Fibroblast of skin of back (primary cell): ENCODE measurements around the gene VDR.

ENCODE experiments used
- DNase-seq: peaks from one replicate; pipeline ENCODE4 v3.0.0-alpha.2; 2013

VDR gene

DNA sequence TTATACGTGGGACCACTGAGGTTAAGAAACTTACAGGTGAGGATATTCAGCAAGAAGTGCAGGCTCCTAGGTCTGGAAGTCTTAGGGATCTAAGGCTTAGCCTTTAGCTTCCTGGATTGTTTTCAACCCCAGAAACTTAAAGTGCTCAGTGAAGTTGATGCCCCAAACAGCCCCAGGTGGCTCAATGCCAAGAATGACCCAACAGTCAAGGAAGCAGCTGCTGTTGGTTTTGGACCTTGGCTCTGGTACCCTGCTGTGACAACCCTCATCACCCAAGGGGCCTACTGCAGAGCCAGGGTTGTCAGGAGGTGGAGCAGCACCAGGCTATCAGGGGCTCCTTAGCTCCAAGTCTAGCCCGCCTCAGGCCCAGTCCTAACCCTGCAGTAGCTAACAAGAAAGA, 36.8 kb downstream of the VDR start:
- DNase-seq: no peak

DNA sequence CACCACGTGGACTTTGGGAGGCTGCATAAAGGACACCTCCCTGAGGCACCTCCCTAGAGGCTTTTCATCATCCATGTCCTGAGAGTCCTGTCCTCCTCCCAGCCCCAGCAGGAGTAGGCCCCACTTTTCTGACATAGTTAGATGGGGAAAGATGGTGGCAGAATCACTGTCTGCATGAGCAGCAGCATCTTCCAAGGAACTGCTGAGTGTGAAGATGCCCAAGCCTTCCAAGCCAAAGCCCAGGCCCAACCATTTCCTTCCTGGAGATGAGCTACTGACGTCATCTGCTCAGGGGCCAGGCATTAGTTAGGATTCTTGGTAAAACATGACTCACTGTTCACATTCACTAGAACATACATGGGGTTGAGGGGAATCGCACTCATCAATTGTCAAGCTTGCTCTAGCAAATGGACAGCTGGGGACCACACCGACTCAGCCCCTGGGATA, 37.3 kb downstream of the VDR start:
- DNase-seq: peak; percentile 91

- DNase-seq: no peak
Measured at GRCh38 chr12:47864646-47865235, 40.1 kb downstream of the VDR start.

DNA sequence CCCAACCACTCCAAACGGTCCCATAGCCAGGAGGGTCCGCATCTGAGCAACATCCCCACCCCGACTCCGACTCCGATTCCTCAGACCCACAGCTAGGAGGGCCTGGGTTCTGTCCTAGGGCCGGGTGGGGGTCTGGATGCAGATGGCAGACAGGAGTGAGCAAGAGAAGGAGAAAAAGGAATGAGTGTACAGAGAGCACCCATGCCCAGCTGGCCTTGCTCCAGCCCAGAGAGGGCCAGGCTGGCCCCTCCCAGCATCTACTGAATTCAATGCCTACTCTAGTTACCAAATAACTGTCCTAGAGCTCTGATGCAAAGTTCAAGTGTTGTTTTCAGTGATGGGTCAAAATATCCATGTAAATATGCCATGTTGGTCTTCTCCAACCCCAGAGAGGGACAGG, 40.8 kb downstream of the VDR start:
- no peak for DNase-seq

- no peak for DNase-seq
Measured at GRCh38 chr12:47863467-47863866, 41.3 kb downstream of the VDR start.

GRCh38 chr12:47862881-47863280, 41.9 kb downstream of the VDR start:
- no peak for DNase-seq

DNA sequence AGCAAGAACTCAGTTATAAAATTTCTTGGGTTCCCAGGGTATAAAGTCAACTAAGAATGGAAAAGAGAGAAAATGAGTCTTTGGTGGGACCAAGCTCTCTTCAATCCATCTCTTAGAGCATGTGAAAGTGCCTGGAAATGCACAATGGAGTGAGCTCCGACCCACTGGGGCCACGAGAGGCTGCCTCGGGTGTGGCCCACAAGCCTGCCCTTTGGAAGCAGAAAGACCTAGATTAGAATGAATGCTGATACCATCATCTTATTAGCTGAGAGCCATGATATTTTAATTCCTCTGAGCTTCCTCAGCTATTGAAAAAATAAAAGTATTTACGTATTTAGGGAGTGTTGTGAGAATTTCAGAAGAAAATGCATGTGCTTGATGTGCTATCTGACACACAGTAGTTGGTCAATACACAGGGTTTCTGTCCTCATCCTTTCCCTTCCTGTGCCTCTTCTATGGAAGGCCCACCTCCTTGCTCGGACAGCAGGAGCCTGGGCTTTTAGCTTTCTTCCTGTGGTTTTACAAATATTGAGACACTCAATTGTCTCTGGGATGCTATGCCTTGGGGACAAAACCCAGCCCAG, 42.5 kb downstream of the VDR start:
- DNase-seq: no peak

DNA sequence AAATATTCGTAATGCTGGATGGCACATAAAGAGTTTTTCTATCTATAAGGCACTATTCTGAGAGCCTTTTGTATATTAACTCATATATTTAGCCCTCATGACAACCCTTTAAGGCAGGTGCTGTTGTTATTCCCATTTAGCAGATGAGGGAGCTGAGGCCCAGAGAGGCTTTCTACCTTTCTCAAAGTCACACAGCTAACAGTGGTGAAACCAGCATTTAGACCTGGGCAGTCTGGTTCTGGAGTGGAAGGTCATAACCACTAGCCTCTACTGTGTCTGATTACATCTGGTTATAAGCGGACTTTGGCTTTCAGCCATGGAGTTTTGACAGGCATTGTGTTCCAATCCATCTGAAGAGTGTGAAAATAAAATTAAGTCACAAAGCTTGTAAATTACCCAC, 43.9 kb downstream of the VDR start:
- no peak for DNase-seq

DNA sequence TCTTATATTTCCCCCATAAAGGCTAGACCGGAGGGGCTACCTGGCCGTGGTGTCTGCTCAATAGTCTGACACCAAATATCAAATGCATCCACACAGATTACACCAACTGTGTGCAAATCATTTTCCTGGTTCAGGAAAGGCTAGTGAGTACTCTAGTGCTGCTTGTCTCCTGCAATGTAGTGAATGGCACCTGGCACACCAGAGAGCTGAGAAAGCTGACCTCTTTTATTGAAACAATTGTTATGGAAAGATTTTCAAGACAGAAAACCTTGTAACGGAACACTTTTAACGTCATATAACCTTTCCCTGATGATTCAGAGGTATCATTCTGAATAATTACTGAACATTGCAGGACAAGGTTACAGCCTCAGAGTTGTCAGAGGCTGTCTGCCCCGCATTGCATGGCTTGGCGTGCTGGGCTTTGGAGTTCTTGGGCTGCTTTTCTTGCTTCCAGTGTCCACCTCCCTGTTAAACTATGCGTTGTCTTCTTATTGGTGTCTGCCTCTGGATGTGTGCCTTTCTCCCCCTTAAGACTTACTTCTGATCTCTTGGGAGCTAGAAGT, 44.4 kb downstream of the VDR start:
- no peak for DNase-seq

DNA sequence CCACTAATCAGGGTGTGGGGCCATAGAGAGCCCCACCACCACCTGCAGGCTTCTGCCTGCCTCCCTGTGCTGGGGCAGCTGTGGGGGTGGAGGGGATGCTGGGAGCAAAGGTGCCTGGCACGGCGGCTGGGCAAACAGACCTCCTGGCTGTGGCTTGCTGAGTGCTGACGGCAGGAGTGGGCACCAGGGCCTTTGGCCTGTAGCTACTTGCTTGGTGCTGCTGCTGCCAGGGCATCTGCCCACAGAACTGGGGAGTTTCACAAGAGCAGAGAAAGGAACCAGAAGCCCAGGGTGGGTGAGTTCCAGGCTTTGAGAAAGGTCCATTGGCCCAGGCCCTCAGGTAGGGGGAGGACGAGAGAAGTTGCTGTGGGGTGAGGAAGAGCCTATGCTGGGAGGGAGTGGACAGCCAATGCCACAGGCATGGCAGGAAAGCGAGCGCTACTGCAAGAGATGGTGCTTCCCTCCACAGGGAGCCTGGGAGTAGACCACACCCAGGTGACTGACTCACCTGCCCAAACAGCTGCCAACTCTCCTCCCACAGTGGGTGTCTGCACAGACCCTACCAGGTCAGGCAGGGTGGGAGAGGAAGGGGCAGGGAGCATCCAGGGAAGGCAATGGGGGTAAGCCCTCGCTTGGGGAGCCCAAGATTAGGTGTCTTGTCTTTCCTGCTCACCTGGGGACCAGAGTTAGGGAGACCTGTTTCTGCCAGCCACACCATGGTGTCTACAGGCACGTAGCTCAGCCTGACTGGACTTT, 46.1 kb downstream of the VDR start:
- DNase-seq: no peak

- DNase-seq: no peak
Measured at GRCh38 chr12:47856721-47857575, 47.8 kb downstream of the VDR start.

GRCh38 chr12:47856094-47856493, 48.7 kb downstream of the VDR start:
- DNase-seq: no peak

GRCh38 chr12:47855502-47855901, 49.3 kb downstream of the VDR start:
- DNase-seq: no peak

- no peak for DNase-seq
Measured at GRCh38 chr12:47854531-47854930, 50.3 kb downstream of the VDR start.

DNA sequence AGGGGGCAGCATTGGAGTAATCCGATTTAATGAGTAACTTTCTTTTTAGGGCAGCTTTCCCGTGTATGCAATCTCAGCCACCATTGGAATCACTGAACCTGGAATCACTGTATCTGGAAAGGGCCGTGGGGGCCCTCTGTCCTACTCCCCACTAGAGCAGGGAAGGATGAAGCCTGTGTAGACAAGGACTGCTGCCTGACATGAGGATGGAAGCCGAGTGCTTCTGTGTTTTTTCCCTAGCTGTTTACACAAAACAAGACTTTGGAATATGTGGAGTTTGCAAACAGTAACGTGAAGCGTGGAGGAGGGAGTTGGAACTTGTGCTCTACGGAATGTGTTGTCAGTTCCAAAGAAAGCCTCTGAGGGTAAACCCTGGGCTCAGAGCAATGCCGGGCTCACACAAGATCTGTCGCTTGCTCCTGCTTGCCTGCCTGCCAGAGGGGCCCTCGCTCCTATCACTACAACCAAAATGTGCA, 52.7 kb downstream of the VDR start:
- no peak for DNase-seq

DNA sequence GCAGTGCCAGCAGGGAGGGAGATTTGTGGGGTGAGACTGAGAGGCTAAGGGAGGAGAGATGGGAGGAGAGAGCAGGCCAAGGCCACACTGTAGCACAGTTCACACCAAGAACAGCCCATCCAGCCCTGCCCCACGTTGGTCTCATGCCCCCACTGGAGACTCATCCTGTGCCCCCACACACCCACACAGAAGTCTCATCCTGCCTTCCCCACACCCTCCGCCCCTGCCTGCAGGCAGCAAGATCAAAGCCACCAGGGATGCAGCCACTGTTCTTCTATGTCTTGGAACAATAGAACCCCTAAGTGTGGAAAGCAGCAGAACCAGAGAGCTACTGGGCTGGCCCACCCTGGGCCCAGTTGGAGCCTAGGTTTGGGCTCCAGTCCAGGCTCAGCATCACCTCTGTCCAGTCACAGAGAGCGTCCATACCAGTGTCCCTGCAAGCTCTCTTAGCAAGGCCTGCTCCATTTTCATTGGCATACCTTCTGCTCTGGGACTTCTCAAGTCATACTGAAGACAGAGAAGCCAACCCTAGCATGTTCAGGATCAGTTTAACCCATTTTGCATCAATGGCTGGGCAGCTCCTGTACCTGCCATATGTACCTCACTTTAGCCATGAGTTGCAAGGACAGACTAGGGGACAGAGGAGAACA, 53.4 kb downstream of the VDR start:
- DNase-seq: no peak

GRCh38 chr12:47850153-47851084, 54.4 kb downstream of the VDR start:
- DNase-seq: no peak

DNA sequence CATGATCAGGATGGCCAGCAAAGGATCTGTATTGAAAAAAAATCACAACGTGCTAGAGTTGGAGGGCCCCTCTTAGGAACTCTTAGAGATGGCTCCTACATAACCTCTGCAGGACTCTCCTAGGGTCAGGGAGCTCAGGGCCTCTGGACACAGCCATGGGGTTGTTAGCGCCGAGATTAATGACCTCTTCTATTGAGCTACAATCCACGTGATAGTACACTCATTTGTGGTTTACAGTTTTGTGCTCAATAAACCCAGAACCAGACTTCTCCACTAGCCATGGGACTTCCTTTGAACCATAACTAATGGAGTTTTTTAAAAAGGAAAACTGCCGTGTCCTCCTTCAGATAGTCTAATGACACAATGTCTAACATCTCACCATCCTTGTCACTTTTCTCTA, 55.5 kb downstream of the VDR start:
- DNase-seq: no peak

DNA sequence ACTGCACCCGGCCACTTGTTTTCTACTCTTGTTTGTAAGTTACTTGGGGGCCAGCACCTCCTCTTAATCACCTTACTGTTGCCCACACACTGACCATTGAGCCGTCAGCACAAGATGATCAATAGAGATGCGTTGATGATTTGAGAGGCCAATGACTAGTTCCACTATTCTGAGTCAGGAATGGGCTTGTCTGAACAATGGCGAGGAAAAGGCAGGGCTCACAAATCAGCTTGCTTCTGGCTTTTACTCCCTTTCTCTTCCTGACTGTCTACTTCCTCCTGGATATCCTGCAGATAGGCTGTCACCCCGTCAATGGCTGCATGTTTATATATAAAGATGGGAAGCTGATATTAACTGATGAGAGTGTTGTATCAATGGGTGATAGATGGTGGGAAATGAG, 55.9 kb downstream of the VDR start:
- DNase-seq: no peak

DNA sequence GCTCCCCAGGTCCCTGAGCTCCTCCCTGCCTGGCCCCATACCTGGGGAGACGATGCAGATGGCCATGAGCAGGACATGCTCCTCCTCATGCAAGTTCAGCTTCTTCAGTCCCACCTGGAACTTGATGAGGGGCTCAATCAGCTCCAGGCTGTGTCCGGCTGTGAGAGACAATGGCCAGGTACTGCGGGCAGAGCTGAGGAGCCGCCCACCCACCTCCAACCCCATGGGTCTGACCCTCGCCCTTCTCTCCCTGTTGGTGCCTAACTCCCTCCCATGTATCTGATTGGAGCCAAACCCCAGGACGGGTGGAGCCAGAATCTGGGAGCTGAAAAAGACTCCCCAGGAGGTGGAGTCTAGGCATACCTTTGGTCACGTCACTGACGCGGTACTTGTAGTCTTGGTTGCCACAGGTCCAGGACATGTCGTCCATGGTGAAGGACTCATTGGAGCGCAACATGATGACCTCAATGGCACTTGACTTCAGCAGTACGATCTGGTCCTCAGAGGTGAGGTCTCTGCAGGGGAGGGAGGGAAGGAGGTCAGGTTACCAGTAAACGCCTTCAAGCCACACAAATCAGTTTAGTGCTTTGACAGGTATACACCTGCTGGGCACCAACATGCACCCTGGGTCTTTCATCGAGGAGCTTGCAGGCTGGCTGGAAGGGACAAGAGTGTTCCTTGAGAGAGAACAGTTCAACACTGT, 58.3 kb downstream of the VDR start:
- DNase-seq: no peak
